ENCODE results near the gene TMEM39B. TPM values are rescaled to one million over a fixed set of nuclear protein-coding genes. Genes with fewer than 3 reads are reported as not detected.

The TMEM39B gene
- 14.9 TPM for polyA plus RNA-seq
- long read RNA-seq, donor 1: 0 reads
- long read RNA-seq, donor 2, partial matches to known transcripts: 0 of 4 reads
- long read RNA-seq, donor 2, other reads (novel, unspliced or antisense): 0 of 4 reads
- long read RNA-seq, donor 3: 0 reads
- long read RNA-seq, donor 4, partial matches to known transcripts: 0 of 1 reads
- long read RNA-seq, donor 4, other reads (novel, unspliced or antisense): 0 of 1 reads
- long read RNA-seq, donor 5, transcript TMEM39B-201 (9 exons, 1,813 nt): major isoform, 9 of 11 reads
- long read RNA-seq, donor 5, partial matches to known transcripts: 0 of 11 reads
- long read RNA-seq, donor 5, other reads (novel, unspliced or antisense): 0 of 11 reads
- long read RNA-seq, donor 6, partial matches to known transcripts: 0 of 3 reads
- long read RNA-seq, donor 6, other reads (novel, unspliced or antisense): 0 of 3 reads
- long read RNA-seq, donor 7, partial matches to known transcripts: 0 of 3 reads
- long read RNA-seq, donor 7, other reads (novel, unspliced or antisense): 0 of 3 reads
- long read RNA-seq, donor 8, partial matches to known transcripts: 0 of 6 reads
- long read RNA-seq, donor 8, other reads (novel, unspliced or antisense): 0 of 6 reads
- long read RNA-seq, donor 9, partial matches to known transcripts: 0 of 3 reads
- long read RNA-seq, donor 9, other reads (novel, unspliced or antisense): 0 of 3 reads
- long read RNA-seq, donor 10, partial matches to known transcripts: 0 of 4 reads
- long read RNA-seq, donor 10, other reads (novel, unspliced or antisense): 0 of 4 reads
- long read RNA-seq, donor 11, partial matches to known transcripts: 0 of 3 reads
- long read RNA-seq, donor 11, other reads (novel, unspliced or antisense): 0 of 3 reads

- Histone ChIP-seq H3K4me1 (ENCODE audit: control insufficient read depth, insufficient read depth, low read length) (peaks cover 3% of the 10 kb centered on the region), H3K9me3 (ENCODE audit: control insufficient read depth, low read depth, low read length) (peaks cover 4% of the 10 kb centered on the region), H3K27me3 (ENCODE audit: control insufficient read depth, insufficient read depth, low read length) (no peaks in the 10 kb centered on the region), H3K27ac (ENCODE audit: low read length) (peak within 1 kb of the TSS; percentile 99), H3K4me3 (ENCODE audit: low read length) (peak within 1 kb of the TSS; percentile 97), H3K36me3 (ENCODE audit: control insufficient read depth, insufficient read depth, low read length) (peaks cover 24% of the 10 kb centered on the region)
- peak; percentile 96 to 99 for DNase-seq
- no CpG with 5 or more reads among the region's 67 CpGs for WGBS (ENCODE audit: insufficient coverage, low lambda C conversion rate)
Measured at GRCh38 chr1:32072622-32073298, at the start of gene TMEM39B. TSS of gene TMEM39B (plus strand) at chr1:32072939. CDS start at chr1:32073048, 109 bp downstream.

DNA sequence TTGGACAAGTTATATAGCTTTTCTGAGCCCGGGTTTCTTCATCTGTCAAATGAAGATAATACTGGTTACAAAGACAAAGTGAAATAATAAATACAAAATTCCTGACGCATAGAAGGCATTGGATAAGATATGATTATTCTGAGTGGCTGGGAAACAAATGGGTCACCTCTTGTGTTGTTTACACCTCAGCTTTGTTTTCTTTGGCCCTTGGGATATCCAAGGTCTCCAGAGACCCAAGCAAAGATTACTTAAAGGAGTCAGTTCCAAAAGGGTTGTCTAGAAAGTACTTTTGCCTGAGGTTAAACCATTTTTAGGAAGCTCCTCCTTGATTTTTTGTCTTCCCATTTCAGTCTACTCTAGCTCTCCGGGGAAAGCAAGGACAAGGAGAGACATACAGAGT is 49.4 kb upstream of the TMEM39B start:
- no peaks in the 10 kb centered on the region for H3K4me1 ChIP-seq (ENCODE audit: control insufficient read depth, insufficient read depth, low read length)
- DNase-seq: no peak
- 71% methylated on average over 1 of the region's 3 CpGs for WGBS (ENCODE audit: insufficient coverage, low lambda C conversion rate)
- H3K4me3 ChIP-seq (ENCODE audit: low read length): no peak overlapping the region
- H3K27ac ChIP-seq (ENCODE audit: low read length): no peak overlapping the region
- H3K27me3 ChIP-seq (ENCODE audit: control insufficient read depth, insufficient read depth, low read length): no peaks in the 10 kb centered on the region
- H3K36me3 ChIP-seq (ENCODE audit: control insufficient read depth, insufficient read depth, low read length): peaks cover 21% of the 10 kb centered on the region
- no peaks in the 10 kb centered on the region for H3K9me3 ChIP-seq (ENCODE audit: control insufficient read depth, low read depth, low read length)

- WGBS (ENCODE audit: insufficient coverage, low lambda C conversion rate): 80% methylated on average over 1 of the region's 6 CpGs
Measured at GRCh38 chr1:32025515-32025914, 47.2 kb upstream of the TMEM39B start.

GRCh38 chr1:32028746-32029145 is 44.0 kb upstream of the TMEM39B start:
- Histone ChIP-seq H3K36me3 (ENCODE audit: control insufficient read depth, insufficient read depth, low read length) (peaks cover 24% of the 10 kb centered on the region), H3K4me3 (ENCODE audit: low read length) (no peak overlapping the region), H3K9me3 (ENCODE audit: control insufficient read depth, low read depth, low read length) (no peaks in the 10 kb centered on the region), H3K27ac (ENCODE audit: low read length) (no peak overlapping the region), H3K4me1 (ENCODE audit: control insufficient read depth, insufficient read depth, low read length) (peaks cover 6% of the 10 kb centered on the region), H3K27me3 (ENCODE audit: control insufficient read depth, insufficient read depth, low read length) (no peaks in the 10 kb centered on the region)
- no peak for DNase-seq
- WGBS (ENCODE audit: insufficient coverage, low lambda C conversion rate): 72% methylated on average over 3 of the region's 3 CpGs

More at GRCh38 chr1:32025515-32025914, 47.2 kb upstream of the TMEM39B start:
- no peaks in the 10 kb centered on the region for H3K4me1 ChIP-seq (ENCODE audit: control insufficient read depth, insufficient read depth, low read length)
- no peak for DNase-seq
- no peaks in the 10 kb centered on the region for H3K27me3 ChIP-seq (ENCODE audit: control insufficient read depth, insufficient read depth, low read length)
- no peak overlapping the region for H3K27ac ChIP-seq (ENCODE audit: low read length)
- no peaks in the 10 kb centered on the region for H3K9me3 ChIP-seq (ENCODE audit: control insufficient read depth, low read depth, low read length)
- peaks cover 21% of the 10 kb centered on the region for H3K36me3 ChIP-seq (ENCODE audit: control insufficient read depth, insufficient read depth, low read length)
- no peak overlapping the region for H3K4me3 ChIP-seq (ENCODE audit: low read length)

GRCh38 chr1:32031578-32032274 is 41.0 kb upstream of the TMEM39B start:
- peaks cover 6% of the 10 kb centered on the region for H3K4me1 ChIP-seq (ENCODE audit: control insufficient read depth, insufficient read depth, low read length)
- H3K27ac ChIP-seq (ENCODE audit: low read length): peak overlapping the region; percentile 23
- WGBS (ENCODE audit: insufficient coverage, low lambda C conversion rate): 21% methylated on average over 2 of the region's 8 CpGs
- no peaks in the 10 kb centered on the region for H3K27me3 ChIP-seq (ENCODE audit: control insufficient read depth, insufficient read depth, low read length)
- DNase-seq: no peak
- no peak overlapping the region for H3K4me3 ChIP-seq (ENCODE audit: low read length)
- H3K9me3 ChIP-seq (ENCODE audit: control insufficient read depth, low read depth, low read length): no peaks in the 10 kb centered on the region
- peaks cover 41% of the 10 kb centered on the region for H3K36me3 ChIP-seq (ENCODE audit: control insufficient read depth, insufficient read depth, low read length)

DNA sequence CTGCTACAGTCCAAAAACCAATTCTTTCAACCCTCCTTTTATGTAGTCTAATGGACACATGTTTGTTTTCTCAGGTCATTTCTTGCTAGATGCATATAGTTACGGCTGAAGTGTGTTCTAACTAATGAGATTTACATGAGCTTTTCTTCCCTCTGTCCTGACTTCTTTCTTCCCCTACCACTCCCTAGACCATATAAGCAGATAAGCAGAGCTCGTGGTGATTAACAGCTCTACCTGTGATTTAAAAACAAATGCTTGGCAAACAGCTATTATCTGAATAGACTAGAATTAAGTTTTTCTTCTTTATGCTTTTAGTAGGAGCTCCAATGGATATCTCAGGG is 40.5 kb upstream of the TMEM39B start:
- Histone ChIP-seq H3K9me3 (ENCODE audit: control insufficient read depth, low read depth, low read length) (no peaks in the 10 kb centered on the region), H3K4me1 (ENCODE audit: control insufficient read depth, insufficient read depth, low read length) (peaks cover 6% of the 10 kb centered on the region), H3K27me3 (ENCODE audit: control insufficient read depth, insufficient read depth, low read length) (no peaks in the 10 kb centered on the region), H3K36me3 (ENCODE audit: control insufficient read depth, insufficient read depth, low read length) (peaks cover 46% of the 10 kb centered on the region), H3K4me3 (ENCODE audit: low read length) (no peak overlapping the region), H3K27ac (ENCODE audit: low read length) (peak overlapping the region; percentile 23)
- peak in 1 of 2 donors; percentile 57 for DNase-seq
- 14% methylated on average over 1 of the region's 2 CpGs for WGBS (ENCODE audit: insufficient coverage, low lambda C conversion rate)

DNA sequence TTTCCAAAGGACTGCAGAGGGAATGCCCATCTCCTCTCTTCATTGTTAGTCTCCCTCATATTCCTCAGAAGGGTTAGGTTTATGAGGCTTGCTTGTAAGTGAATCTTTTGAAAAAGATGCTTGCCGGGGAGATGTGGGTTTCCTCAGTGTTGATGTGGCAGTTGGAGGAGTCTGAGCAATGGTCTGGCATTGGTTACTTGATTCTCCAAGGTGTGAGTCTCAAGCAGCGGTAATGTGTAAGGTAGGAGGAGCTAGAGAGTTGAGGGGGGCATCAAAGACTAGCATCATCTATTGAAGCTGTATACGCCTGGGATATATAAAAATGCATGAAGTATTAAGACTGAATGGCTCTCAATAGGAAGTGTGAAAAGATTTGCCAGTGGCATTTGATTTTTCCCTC is 37.6 kb upstream of the TMEM39B start:
- DNase-seq: no peak
- no peaks in the 10 kb centered on the region for H3K9me3 ChIP-seq (ENCODE audit: control insufficient read depth, low read depth, low read length)
- H3K27ac ChIP-seq (ENCODE audit: low read length): no peak overlapping the region
- H3K4me1 ChIP-seq (ENCODE audit: control insufficient read depth, insufficient read depth, low read length): peaks cover 6% of the 10 kb centered on the region
- H3K4me3 ChIP-seq (ENCODE audit: low read length): no peak overlapping the region
- 80% methylated on average over 2 of the region's 3 CpGs for WGBS (ENCODE audit: insufficient coverage, low lambda C conversion rate)
- H3K36me3 ChIP-seq (ENCODE audit: control insufficient read depth, insufficient read depth, low read length): peaks cover 66% of the 10 kb centered on the region
- H3K27me3 ChIP-seq (ENCODE audit: control insufficient read depth, insufficient read depth, low read length): no peaks in the 10 kb centered on the region

DNA sequence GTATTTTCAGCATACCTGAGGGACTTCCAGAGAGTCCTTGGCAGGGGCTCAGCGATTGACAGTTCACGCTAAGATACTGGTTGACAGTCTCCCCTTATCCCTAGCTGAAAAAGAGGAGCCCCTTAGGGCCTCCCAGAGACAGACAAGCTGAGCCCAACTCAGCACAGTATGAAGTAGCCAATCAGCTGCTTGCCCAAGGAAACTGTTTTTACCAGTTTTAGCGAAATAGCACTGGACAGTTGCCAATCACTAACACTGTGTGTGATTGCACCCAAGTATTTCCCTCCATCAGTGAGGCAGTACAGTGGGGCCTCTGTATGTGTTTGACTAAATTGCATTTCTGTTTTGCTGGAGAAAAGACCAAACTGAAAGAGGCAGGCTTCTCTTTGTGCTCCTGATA is 32.0 kb upstream of the TMEM39B start:
- no peak for DNase-seq
- no CpG with 5 or more reads among the region's 3 CpGs for WGBS (ENCODE audit: insufficient coverage, low lambda C conversion rate)
- Histone ChIP-seq H3K36me3 (ENCODE audit: control insufficient read depth, insufficient read depth, low read length) (peaks cover 74% of the 10 kb centered on the region), H3K4me1 (ENCODE audit: control insufficient read depth, insufficient read depth, low read length) (no peaks in the 10 kb centered on the region), H3K4me3 (ENCODE audit: low read length) (no peak overlapping the region), H3K9me3 (ENCODE audit: control insufficient read depth, low read depth, low read length) (no peaks in the 10 kb centered on the region), H3K27me3 (ENCODE audit: control insufficient read depth, insufficient read depth, low read length) (no peaks in the 10 kb centered on the region), H3K27ac (ENCODE audit: low read length) (no peak overlapping the region)

DNA sequence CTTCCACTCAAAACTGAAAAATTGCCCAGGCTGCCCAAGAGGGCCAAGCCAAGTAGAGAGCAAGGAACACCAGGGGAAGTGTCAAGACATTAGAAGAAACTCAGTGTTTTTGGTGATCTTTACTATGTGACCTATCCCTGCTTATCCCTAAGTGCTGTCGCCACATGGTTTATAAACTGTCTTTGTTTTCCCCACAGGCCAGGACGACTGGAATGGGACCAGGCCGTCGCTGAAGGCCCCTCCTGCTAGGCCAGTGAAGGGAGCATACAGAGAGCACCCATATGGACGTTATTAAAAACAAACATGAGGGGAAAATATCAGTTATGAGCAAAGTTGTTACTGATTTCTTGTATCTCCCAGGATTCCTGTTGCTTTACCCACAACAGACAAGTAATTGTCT is 30.4 kb upstream of the TMEM39B start:
- no peaks in the 10 kb centered on the region for H3K4me1 ChIP-seq (ENCODE audit: control insufficient read depth, insufficient read depth, low read length)
- H3K4me3 ChIP-seq (ENCODE audit: low read length): no peak overlapping the region
- peaks cover 73% of the 10 kb centered on the region for H3K36me3 ChIP-seq (ENCODE audit: control insufficient read depth, insufficient read depth, low read length)
- DNase-seq: no peak
- 100% methylated on average over 1 of the region's 5 CpGs for WGBS (ENCODE audit: insufficient coverage, low lambda C conversion rate)
- H3K27me3 ChIP-seq (ENCODE audit: control insufficient read depth, insufficient read depth, low read length): no peaks in the 10 kb centered on the region
- H3K27ac ChIP-seq (ENCODE audit: low read length): no peak overlapping the region
- no peaks in the 10 kb centered on the region for H3K9me3 ChIP-seq (ENCODE audit: control insufficient read depth, low read depth, low read length)

GRCh38 chr1:32044234-32044633 is 28.5 kb upstream of the TMEM39B start:
- H3K27me3 ChIP-seq (ENCODE audit: control insufficient read depth, insufficient read depth, low read length): no peaks in the 10 kb centered on the region
- H3K4me3 ChIP-seq (ENCODE audit: low read length): no peak overlapping the region
- WGBS (ENCODE audit: insufficient coverage, low lambda C conversion rate): no CpG with 5 or more reads among the region's 1 CpG
- H3K9me3 ChIP-seq (ENCODE audit: control insufficient read depth, low read depth, low read length): no peaks in the 10 kb centered on the region
- H3K4me1 ChIP-seq (ENCODE audit: control insufficient read depth, insufficient read depth, low read length): no peaks in the 10 kb centered on the region
- no peak overlapping the region for H3K27ac ChIP-seq (ENCODE audit: low read length)
- DNase-seq: no peak
- peaks cover 69% of the 10 kb centered on the region for H3K36me3 ChIP-seq (ENCODE audit: control insufficient read depth, insufficient read depth, low read length)

Measured in large intestine (tissue), 12 donors.